Prostate gland (tissue), 2 donors: ENCODE data around the gene GRIN2A.

Experiments used
- POLR2A ChIP-seq: fragments of 450-650 bp; IDR thresholded peaks from one replicate; pipeline ENCODE4 v1.6.1; 2016; ENCODE audit warnings: antibody characterized with exemption, mild to moderate bottlenecking
- POLR2AphosphoS5 ChIP-seq: sonication (generic); formaldehyde crosslinking; IDR thresholded peaks from one replicate; pipeline ENCODE4 v1.6.1; 2017; ENCODE audit warnings: antibody characterized with exemption
- TF ChIP-seq, protein P1 (sequence below), 4 experiments: fragments of 200-600 bp in 2 of 4; fragments of 450-650 bp in 2 of 4; sonication (generic) in 2 of 4; IDR thresholded peaks; 1 replicate in 3 of 4; 2 replicates in 1 of 4; pipeline ENCODE4 v1.5.1; 2016 to 2019; ENCODE audit warnings: antibody characterized with exemption in 4 of 4, mild to moderate bottlenecking in 2 of 4, moderate library complexity in 2 of 4

GRCh38 chr16:9966569-9967157 is 215.6 kb downstream of the GRIN2A start:
- TF ChIP-seq, protein P1, sequence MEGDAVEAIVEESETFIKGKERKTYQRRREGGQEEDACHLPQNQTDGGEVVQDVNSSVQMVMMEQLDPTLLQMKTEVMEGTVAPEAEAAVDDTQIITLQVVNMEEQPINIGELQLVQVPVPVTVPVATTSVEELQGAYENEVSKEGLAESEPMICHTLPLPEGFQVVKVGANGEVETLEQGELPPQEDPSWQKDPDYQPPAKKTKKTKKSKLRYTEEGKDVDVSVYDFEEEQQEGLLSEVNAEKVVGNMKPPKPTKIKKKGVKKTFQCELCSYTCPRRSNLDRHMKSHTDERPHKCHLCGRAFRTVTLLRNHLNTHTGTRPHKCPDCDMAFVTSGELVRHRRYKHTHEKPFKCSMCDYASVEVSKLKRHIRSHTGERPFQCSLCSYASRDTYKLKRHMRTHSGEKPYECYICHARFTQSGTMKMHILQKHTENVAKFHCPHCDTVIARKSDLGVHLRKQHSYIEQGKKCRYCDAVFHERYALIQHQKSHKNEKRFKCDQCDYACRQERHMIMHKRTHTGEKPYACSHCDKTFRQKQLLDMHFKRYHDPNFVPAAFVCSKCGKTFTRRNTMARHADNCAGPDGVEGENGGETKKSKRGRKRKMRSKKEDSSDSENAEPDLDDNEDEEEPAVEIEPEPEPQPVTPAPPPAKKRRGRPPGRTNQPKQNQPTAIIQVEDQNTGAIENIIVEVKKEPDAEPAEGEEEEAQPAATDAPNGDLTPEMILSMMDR (IDR thresholded peaks at IDR 0.05), result no peak
- no peak for TF ChIP-seq POLR2AphosphoS5
- TF ChIP-seq POLR2A, result no peak
